ENCODE data around the gene TEX50.
"Not testable (repeated sequence)": the region's sequence is repeated elsewhere in the genome, so short reads cannot be mapped to it uniquely, and the experiment has no call there.

The TEX50 gene

DNA sequence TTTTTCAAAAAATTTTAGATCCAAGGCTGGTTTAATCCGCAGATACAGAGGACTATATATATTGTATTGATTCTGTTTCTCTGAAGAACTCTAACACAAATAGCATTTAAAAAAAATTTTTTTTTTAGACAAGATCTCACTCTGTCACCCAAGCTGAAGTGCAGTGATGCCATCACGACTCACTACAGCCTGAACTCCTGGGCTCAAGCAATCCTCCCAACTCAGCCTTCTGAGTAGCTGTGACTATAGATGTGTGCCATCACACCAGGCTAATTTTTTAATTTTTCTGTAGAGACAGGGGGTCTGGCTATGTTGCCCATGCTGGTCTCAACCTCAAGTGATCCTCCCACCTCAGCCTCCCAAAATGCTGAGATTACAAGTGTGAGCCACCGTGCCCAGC lies 31.5 kb downstream of the TEX50 start:
- DNase-seq (ENCODE audit: low read depth): peak; percentile 63
- H3K4me3 ChIP-seq (ENCODE audit: control insufficient read depth, low read depth, low read length): no peak overlapping the region

GRCh38 chr1:173669491-173669941 lies 34.4 kb downstream of the TEX50 start, which contains the start of gene ANKRD45:
ANKRD45 (minus strand) TSS chr1:173669851; CDS start chr1:173659418, 10,433 bp downstream.
- peak; percentile 31 for DNase-seq (ENCODE audit: low read depth)
- peak within 1 kb of the TSS; percentile 48 for H3K4me3 ChIP-seq (ENCODE audit: control insufficient read depth, low read depth, low read length)
- TF ChIP-seq CTCF (conservative IDR thresholded peaks at IDR 0.05; ENCODE audit: control insufficient read depth, insufficient read depth, low read depth, low read length): no peak

More for the DNA sequence above, 31.5 kb downstream of the TEX50 start:
- no peak for TF ChIP-seq CTCF (conservative IDR thresholded peaks at IDR 0.05; ENCODE audit: control insufficient read depth, insufficient read depth, low read depth, low read length)

GRCh38 chr1:173674496-173674895 lies 39.4 kb downstream of the TEX50 start:
- DNase-seq (ENCODE audit: low read depth); H3K4me3 ChIP-seq (ENCODE audit: control insufficient read depth, low read depth, low read length): not testable (repeated sequence)

DNA sequence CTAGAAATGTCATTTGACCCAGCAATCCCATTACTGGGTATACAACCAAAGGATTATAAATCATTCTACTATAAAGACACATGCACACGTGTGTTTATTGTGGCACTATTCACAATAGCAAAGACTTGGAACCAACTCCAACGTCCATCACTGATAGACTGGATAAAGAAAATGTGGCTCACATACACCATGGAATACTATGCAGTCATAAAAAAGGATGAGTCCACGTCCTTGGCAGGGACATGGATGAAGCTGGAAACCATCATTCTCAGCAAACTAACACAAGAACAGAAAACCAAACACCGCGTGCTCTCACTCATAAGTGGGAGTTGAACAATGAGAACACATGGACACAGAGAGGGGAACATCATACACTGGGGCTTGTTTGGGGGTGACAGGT lies 45.0 kb downstream of the TEX50 start:
- H3K4me3 ChIP-seq (ENCODE audit: control insufficient read depth, low read depth, low read length); DNase-seq (ENCODE audit: low read depth): not testable (repeated sequence)

GRCh38 chr1:173682184-173682583 lies 47.0 kb downstream of the TEX50 start:
- no peak for DNase-seq (ENCODE audit: low read depth)
- H3K4me3 ChIP-seq (ENCODE audit: control insufficient read depth, low read depth, low read length): no peak overlapping the region
- no peak for TF ChIP-seq CTCF (conservative IDR thresholded peaks at IDR 0.05; ENCODE audit: control insufficient read depth, insufficient read depth, low read depth, low read length)

DNA sequence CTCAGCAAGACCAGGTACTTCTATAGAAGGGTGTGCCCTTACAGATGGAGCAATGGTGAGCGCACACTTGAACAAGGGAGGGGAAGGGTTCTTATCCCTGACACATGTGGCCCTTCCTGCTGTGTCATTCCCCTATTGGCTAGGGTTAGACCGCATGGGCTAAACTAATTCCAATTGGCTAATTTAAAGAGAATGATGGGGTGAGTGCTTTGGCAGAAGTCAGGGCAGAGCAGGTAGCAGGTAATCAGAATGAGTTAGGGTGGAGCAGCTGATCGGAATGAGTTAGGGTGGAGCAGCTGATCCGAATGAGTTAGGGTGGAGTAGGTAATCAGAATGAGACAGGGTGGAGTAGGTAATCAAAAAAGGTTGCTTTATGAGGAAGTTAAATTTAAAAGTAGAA lies 48.7 kb downstream of the TEX50 start:
- H3K4me3 ChIP-seq (ENCODE audit: control insufficient read depth, low read depth, low read length); DNase-seq (ENCODE audit: low read depth): not testable (repeated sequence)

DNA sequence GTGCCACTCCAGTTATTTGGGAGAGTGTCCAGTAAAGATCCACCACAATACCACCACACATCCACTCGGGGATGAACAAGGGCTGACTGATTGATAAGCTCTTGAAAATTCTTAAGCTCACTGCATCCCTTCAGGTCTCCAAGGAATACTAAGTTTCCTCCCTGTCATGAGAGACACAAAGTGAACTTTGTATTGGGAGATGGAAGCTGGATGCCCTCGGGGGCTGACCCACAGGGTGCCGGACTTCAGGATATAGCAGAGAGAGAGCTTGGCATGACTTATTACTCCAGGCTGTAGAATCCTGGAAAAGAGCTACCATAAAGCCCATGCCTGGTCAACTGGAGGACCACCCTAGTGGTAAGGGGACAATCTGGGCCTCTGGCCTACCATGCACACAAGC lies 50.0 kb downstream of the TEX50 start:
- not testable (repeated sequence) for H3K4me3 ChIP-seq (ENCODE audit: control insufficient read depth, low read depth, low read length); DNase-seq (ENCODE audit: low read depth)
